ENCODE measurements around the gene YY1AP1. TPM values are rescaled to one million over a fixed set of nuclear protein-coding genes. Genes with fewer than 3 reads are reported as not detected.
"Not testable (repeated sequence)": the region's sequence is repeated elsewhere in the genome, so short reads cannot be mapped to it uniquely, and the experiment has no call there.

YY1AP1 gene
- total RNA-seq, 2 experiments from 2014 or later: 66.8 to 67.0 TPM

DNA sequence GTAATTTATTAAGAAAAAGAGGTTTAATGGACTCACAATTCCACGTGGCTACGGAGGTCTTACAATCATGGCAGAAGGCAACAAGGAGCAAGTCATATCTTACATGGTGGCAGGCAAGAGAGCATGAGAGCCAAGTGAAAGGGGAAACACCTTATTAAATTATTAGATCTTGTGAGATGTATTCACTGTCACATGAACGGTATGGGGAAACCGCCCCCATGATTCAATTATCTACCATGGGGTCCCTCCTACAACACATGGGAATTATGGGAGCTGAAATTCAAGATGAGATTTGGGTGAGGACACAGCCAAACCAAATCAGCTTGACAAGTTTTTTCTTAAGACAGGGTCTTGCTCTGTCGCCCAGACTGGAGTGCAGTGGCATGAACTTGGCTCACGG lies 14.6 kb upstream of the YY1AP1 start:
- Mint-ChIP-seq H3K9me3 (no peaks in the 10 kb centered on the region), H3K27me3 (no peaks in the 10 kb centered on the region), H3K27ac (no peak overlapping the region), H3K4me3 (no peak overlapping the region), H3K36me3 (peaks cover 20% of the 10 kb centered on the region), H3K4me1 (peaks cover 20% of the 10 kb centered on the region)
- DNase-seq: no peak

DNA sequence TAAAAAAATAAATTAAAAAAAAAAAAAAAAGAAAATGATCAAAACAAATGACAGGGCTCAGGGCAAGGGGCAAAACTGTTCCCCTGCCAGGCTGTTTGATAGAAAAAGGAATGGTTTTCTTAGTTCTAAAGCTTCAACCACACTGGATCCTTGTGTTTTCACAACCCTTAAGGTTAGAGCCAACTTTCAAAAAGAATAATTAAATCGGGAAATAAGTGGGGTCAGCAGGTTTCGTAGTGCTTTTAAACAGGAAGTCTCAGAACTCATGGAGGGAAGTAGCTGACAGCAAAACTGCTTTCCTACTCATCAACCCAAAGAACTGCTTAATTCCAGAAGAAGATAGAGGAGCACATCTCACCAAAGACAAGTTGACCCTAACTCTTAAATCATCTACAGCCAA lies 13.1 kb upstream of the YY1AP1 start:
- not testable (repeated sequence) for H3K27me3 Mint-ChIP-seq, H3K4me3 Mint-ChIP-seq, H3K9me3 Mint-ChIP-seq, H3K27ac Mint-ChIP-seq, DNase-seq
- Mint-ChIP-seq H3K36me3 (peaks cover 24% of the 10 kb centered on the region), H3K4me1 (peaks cover 17% of the 10 kb centered on the region)

DNA sequence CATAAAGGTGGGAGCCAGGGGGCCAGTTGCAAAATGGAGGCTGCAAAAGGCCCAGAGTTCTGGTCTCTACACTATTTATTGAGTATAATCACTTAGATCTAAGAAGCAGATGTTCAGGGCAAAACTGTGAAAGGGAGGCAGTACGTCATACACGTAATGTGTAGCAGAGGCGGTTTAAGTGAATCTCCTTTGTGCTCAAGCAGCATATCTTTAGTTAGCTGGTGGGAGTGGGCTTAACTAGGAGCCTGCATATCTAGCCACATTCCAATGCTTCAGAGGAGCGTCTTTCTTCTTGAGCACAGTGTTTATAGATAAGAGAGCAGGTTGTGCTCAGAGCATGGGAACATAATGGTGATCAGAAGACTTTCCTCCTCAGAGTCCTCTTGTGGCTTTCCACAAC lies 10.5 kb upstream of the YY1AP1 start:
- DNase-seq, H3K4me3 Mint-ChIP-seq, H3K9me3 Mint-ChIP-seq, H3K27me3 Mint-ChIP-seq, H3K27ac Mint-ChIP-seq: not testable (repeated sequence)
- peaks cover 37% of the 10 kb centered on the region for H3K4me1 Mint-ChIP-seq
- peaks cover 30% of the 10 kb centered on the region for H3K36me3 Mint-ChIP-seq

DNA sequence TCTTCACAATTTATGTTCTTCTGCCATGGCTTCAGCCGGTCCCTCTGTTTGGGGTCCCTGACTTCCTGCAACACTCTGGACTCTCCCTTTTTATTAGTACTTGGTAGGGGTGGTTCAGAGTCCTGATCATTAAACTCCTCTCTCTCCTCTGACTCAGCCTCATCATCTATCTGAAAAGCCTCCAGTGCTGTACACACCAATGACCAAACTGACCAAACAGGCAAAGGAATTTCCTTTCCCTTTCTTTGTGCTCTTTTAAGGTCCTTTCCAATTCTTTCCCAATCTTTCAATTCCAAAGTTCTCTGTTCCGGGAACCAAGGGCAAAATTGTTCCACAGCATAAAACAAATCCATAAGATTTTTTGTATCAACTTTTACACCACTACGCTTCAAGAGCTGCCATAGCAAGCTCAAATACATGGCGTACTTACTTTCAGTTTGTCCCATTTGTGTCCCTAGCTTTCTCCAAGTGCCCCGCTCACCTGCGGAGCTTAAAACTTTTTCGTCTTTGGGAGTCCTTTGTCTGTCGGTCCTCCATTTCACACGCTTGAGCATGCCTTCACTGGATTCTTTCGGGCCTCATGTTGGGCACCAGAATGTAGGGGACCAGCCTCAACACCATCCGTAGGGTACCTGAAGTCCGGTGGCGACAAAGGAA lies 9.9 kb upstream of the YY1AP1 start:
- peaks cover 29% of the 10 kb centered on the region for H3K36me3 Mint-ChIP-seq
- no peak overlapping the region for H3K4me3 Mint-ChIP-seq
- no peaks in the 10 kb centered on the region for H3K27me3 Mint-ChIP-seq
- peaks cover 38% of the 10 kb centered on the region for H3K4me1 Mint-ChIP-seq
- no peak for DNase-seq
- no peaks in the 10 kb centered on the region for H3K9me3 Mint-ChIP-seq
- H3K27ac Mint-ChIP-seq: no peak overlapping the region

DNA sequence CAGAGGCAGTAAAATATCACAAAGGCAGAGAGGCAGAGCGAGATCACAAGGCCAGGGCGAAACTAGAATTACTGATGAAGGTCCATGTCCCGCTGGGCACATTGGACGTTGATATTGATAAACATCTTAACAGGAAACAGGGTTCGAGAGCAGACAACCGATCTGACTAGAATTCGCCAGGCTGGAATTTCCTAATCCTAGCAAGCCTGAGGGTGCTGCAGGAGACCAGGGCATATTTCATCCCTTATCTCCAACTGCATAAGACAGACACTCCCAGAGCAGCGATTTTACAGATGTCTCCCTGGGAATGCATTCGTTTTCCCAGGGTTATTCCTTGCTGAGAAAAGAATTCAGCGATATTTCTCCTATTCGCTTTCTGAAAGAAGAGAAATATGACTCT lies 9.0 kb upstream of the YY1AP1 start:
- DNase-seq, H3K27ac Mint-ChIP-seq, H3K9me3 Mint-ChIP-seq, H3K27me3 Mint-ChIP-seq, H3K4me3 Mint-ChIP-seq: not testable (repeated sequence)
- Mint-ChIP-seq H3K4me1 (peaks cover 45% of the 10 kb centered on the region), H3K36me3 (peaks cover 37% of the 10 kb centered on the region)

DNA sequence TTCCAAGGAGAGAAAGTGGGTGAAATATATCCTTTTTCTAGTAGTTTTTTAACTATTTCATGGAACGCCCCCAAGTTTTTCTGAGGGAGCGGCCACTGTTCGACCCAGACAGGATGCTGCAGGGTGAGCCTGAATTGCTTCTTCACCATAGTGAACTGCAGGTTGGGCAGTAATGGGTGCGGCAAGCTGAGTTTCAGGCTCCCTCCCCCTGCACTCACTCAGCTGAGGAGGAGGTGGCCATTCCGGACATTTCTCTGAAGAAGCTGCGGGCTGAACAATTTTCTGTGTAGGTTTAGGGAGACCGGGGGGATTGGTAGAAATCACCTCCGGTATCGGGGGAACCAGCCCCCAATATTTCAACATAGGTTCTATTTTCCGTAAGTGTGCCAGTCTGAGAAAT lies 8.5 kb upstream of the YY1AP1 start:
- Mint-ChIP-seq H3K4me1 (peaks cover 47% of the 10 kb centered on the region), H3K9me3 (no peaks in the 10 kb centered on the region), H3K27me3 (no peaks in the 10 kb centered on the region), H3K27ac (no peak overlapping the region), H3K4me3 (no peak overlapping the region), H3K36me3 (peaks cover 40% of the 10 kb centered on the region)
- no peak for DNase-seq

DNA sequence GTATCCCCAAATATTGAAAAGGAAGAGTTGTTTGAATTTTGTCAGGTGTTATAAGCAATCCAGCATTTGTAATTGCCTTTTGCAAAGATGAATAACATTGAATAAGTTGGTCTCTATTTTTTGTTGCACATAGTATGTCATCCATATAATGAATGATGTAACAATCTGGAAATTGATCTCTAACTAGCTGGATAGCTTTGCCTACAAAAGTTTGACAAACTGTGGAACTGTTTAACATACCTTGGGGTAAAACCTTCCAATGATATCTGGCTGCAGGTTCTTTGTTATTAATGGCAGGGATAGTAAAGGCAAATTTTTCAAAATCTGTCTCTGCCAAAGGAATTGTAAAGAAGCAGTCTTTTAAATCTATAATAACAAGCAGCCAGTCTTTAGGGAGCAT lies 8.0 kb upstream of the YY1AP1 start:
- Mint-ChIP-seq H3K4me1 (peaks cover 52% of the 10 kb centered on the region), H3K4me3 (no peak overlapping the region), H3K36me3 (peaks cover 45% of the 10 kb centered on the region), H3K27me3 (no peaks in the 10 kb centered on the region), H3K9me3 (no peaks in the 10 kb centered on the region), H3K27ac (no peak overlapping the region)
- DNase-seq: no peak

DNA sequence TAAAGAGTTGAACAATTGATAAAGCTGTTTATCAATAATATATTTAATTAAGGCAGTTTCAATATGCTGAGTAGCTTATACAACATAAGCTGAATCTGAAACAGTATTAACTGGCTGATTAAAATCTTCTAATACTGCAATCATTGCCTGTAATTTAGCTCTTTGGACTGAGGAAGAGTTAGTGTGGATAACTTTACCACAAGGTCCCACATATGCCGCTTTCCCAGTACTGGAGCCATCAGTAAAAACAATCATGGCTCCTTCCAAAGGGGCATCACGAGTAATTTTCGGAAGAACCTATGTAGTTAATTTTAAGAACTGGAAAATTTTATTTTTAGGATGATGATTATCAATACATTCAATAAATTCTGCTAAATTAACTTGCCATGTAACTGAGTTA lies 7.0 kb upstream of the YY1AP1 start:
- Mint-ChIP-seq H3K27ac (no peak overlapping the region), H3K9me3 (no peaks in the 10 kb centered on the region), H3K36me3 (peaks cover 53% of the 10 kb centered on the region), H3K4me3 (no peak overlapping the region), H3K27me3 (no peaks in the 10 kb centered on the region), H3K4me1 (peaks cover 60% of the 10 kb centered on the region)
- no peak for DNase-seq

DNA sequence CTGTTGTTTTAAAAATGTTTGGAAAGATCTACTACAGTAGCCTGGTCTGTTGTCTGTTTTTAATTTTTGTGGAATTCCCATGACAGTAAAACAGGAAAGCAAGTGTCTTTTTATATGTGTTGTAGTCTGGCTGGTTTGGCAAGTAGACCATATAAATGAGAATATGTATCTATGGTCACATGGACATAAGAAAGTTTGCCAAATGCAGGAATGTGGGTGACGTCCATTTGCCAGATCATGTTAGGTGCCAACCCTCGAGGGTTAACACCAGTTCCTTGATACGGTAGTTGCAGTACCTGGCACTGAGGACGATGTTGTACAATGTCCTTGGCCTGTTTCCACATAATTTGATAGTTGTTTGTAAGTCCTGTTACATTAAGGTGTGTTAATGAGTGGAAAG lies 6.5 kb upstream of the YY1AP1 start:
- H3K4me1 Mint-ChIP-seq: peaks cover 64% of the 10 kb centered on the region
- DNase-seq: no peak
- H3K4me3 Mint-ChIP-seq: no peak overlapping the region
- no peaks in the 10 kb centered on the region for H3K9me3 Mint-ChIP-seq
- H3K36me3 Mint-ChIP-seq: peaks cover 56% of the 10 kb centered on the region
- H3K27me3 Mint-ChIP-seq: no peaks in the 10 kb centered on the region
- no peak overlapping the region for H3K27ac Mint-ChIP-seq

DNA sequence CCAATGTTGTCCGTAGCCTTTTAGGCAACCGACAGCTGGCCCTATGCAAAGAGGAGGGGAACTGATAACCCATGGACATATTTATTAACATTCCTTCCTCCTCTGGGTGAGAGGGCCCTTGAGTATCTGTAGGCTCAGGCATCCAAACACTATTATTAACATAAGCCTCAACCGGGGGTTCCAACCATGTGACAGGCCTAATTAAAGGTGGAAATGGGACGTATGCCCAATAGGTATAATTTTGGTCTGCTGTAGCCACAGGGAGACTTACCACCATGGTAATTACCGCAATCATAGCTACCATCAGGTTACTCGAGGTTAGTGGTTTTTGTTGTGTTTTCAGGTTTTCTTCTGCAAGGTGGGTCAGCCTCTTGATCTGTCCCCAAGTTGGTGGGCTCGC lies 5.6 kb upstream of the YY1AP1 start:
- Mint-ChIP-seq H3K27ac (no peak overlapping the region), H3K4me1 (peaks cover 67% of the 10 kb centered on the region), H3K36me3 (peaks cover 61% of the 10 kb centered on the region)

DNA sequence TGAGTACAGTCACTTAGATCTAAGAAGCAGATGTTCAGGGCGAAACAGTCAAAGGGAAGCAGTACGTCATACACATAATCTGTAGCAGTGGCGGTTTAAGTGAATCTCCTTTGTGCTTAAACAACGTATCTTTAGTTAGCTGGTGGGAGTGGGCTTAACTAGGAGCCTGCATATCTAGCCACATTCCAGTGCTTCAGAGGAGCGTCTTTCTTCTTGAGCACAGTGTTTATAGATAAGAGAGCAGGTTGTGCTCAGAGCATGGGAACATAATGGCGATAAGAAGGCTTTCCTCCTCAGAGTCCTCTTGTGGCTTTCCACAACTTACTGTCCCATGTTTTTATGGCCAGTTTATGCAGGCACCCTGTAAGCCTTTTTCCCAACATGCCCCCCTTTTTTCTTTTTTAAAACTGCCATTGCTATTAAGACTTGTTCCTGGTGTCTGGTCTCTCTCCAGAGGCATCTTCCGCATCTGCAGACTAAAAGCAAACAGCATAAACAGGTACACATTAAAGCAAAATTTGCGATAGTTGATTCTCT lies 3.5 kb upstream of the YY1AP1 start:
- Mint-ChIP-seq H3K36me3 (peaks cover 57% of the 10 kb centered on the region), H3K27me3 (no peaks in the 10 kb centered on the region)
- no peak for DNase-seq

More for the DNA sequence above, 5.6 kb upstream of the YY1AP1 start:
- Mint-ChIP-seq H3K27me3 (no peaks in the 10 kb centered on the region), H3K4me3 (no peak overlapping the region), H3K9me3 (no peaks in the 10 kb centered on the region)
- DNase-seq: no peak

DNA sequence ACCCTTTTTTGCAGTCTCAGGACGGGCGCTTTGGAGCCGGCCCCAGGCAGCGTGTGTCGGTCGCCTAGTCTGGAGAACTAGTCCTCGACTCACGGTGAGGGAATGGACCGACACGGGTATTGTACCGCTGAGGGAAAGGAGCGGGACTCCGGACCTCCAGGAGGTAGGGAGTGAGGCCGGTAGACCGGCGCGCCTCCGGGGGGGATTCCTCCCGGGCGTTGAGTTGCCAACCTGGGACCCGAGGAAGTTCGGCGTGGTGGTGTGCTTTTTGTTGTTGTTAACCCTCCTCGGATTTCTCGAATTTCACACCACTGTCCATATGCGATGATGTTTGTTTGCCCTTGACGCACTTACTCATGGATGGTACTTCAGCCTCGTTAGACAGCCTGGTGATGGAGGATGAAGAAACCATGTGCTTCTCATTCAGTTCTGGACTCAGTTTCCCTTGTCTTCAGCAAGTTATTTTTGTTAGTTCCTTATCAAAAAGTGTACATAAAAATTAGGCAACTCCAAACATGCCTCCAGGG lies 570 bp upstream of the YY1AP1 start, which contains the start of gene DAP3:
DAP3 (plus strand) TSS at position 11 of the 527 bp plus-strand sequence. CDS start 20,689 bp downstream, outside the sequence.
- DNase-seq, H3K27me3 Mint-ChIP-seq, H3K9me3 Mint-ChIP-seq: not testable (repeated sequence)
- Mint-ChIP-seq H3K27ac (peak within 1 kb of the TSS; percentile 97), H3K4me3 (peak within 1 kb of the TSS; percentile 97), H3K36me3 (peaks cover 58% of the 10 kb centered on the region), H3K4me1 (peaks cover 59% of the 10 kb centered on the region)

More for the DNA sequence above, 3.5 kb upstream of the YY1AP1 start:
- Mint-ChIP-seq H3K4me3 (no peak overlapping the region), H3K9me3 (no peaks in the 10 kb centered on the region), H3K27ac (no peak overlapping the region), H3K4me1 (peaks cover 59% of the 10 kb centered on the region)

DNA sequence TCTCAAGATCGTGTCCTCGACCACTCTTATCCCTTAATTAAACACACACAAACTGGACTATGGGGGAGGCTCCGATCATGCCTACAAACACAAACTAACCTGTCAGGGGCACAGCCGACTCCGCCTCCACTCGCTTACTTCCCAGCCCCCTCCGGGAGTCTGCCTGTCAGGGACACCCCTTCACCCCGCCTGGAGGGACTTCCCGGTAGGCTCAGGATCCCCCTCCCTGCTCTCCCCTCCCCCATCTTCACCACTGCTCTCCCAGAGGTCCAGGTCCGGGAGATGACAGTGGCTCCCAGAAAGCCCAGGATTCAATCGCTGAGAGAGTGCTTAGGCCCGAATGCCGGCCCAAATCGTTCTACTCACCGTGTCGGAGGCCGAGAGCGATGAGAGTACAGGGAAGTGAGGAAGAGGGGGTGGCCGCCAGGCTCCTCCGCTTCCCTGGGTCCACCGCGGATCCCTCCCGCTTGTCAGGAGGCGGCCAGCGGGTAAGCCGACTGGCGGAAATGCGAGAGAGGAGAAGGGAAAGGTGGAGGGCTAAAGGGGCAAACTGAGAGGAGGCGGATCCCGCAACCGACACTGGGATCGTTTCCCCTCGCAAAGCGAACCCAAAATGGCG lies 760 bp downstream of the YY1AP1 start:
- H3K36me3 Mint-ChIP-seq: peaks cover 57% of the 10 kb centered on the region
- H3K27me3 Mint-ChIP-seq, DNase-seq, H3K9me3 Mint-ChIP-seq: not testable (repeated sequence)
- peak overlapping the region; percentile 97 for H3K4me3 Mint-ChIP-seq
- peak overlapping the region; percentile 97 for H3K27ac Mint-ChIP-seq
- peaks cover 55% of the 10 kb centered on the region for H3K4me1 Mint-ChIP-seq

DNA sequence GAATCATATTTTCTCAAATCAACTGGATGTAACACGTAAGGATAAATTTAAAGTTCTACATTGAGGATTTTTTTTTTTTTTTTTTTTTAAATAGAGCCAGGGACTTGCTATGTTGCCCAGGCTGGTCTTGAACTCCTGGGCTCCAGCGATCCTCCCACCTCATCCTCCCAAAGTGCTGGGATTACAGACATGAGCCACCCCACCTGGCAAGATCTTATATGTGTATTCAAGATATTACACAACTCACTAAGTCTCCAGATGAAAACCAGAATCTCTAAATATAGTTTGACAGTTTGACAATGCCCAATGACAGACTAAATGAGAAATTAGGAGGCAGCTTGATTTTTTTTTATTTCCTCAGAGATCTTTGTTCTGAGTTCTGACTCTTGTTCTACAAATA lies 6.8 kb downstream of the YY1AP1 start:
- peaks cover 30% of the 10 kb centered on the region for H3K36me3 Mint-ChIP-seq
- no peak overlapping the region for H3K4me3 Mint-ChIP-seq
- H3K9me3 Mint-ChIP-seq: no peaks in the 10 kb centered on the region
- H3K27me3 Mint-ChIP-seq: no peaks in the 10 kb centered on the region
- peaks cover 41% of the 10 kb centered on the region for H3K4me1 Mint-ChIP-seq
- DNase-seq: no peak
- peak overlapping the region; percentile 25 for H3K27ac Mint-ChIP-seq

DNA sequence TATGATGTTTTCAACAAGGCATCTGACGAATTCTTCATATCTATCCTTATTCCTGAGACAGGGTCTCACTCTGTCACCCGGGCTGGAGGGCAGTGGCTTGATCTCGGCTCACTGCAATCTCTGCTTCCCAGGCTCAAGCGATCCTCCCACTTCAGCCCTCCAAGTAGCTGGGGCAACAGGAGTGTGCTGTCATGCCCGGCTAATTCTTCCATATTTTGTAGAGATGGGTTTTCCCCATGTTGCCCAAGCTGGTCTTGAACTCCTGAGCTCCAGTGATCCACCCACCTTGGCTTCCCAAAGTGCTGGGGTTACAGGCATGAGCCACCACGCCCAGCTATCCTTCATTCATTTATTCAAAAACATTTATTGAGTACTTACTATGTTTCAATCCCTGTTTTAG lies 8.0 kb downstream of the YY1AP1 start:
- no peaks in the 10 kb centered on the region for H3K27me3 Mint-ChIP-seq
- peaks cover 28% of the 10 kb centered on the region for H3K36me3 Mint-ChIP-seq
- peaks cover 32% of the 10 kb centered on the region for H3K4me1 Mint-ChIP-seq
- no peak overlapping the region for H3K4me3 Mint-ChIP-seq
- DNase-seq: no peak
- H3K27ac Mint-ChIP-seq: no peak overlapping the region
- H3K9me3 Mint-ChIP-seq: no peaks in the 10 kb centered on the region
